GM12891 (cell line): Measurements from ENCODE around the gene TIMM13.
A peak's percentile ranks its signal among the peaks of the same experiment; 100 is the strongest.

ENCODE experiments used
- PAX5 ChIP-seq: IDR thresholded peaks from 2 replicates; pipeline ENCODE4 v1.6.1; 2011; ENCODE audit warnings: low read length, moderate library complexity, mild to moderate bottlenecking; ENCODE audit not compliant: insufficient read depth, severe bottlenecking
- POLR2A ChIP-seq: IDR thresholded peaks from 2 replicates; pipeline ENCODE4 v1.6.1; 2011; ENCODE audit warnings: low read depth, low read length, control low read depth
- POLR2AphosphoS5 ChIP-seq: IDR thresholded peaks from 2 replicates; pipeline ENCODE4 v1.6.1; 2011; ENCODE audit warnings: low read depth, low read length, control low read depth
- POU2F2 ChIP-seq: IDR thresholded peaks from 2 replicates; pipeline ENCODE4 v1.6.1; 2011; ENCODE audit warnings: low read depth, mild to moderate bottlenecking, control low read depth, low read length, moderate library complexity
- SPI1 ChIP-seq: IDR thresholded peaks from 2 replicates; pipeline ENCODE4 v1.6.1; 2011; ENCODE audit warnings: low read depth, low read length, control low read depth
- TAF1 ChIP-seq: IDR thresholded peaks from 2 replicates; pipeline ENCODE4 v1.6.1; 2011; ENCODE audit warnings: low read depth, low read length, control low read depth

GRCh38 chr19:2415973-2416319 lies 11.4 kb downstream of the TIMM13 start:
- no peak for TF ChIP-seq POLR2AphosphoS5
- 0 out of 2 replicates have a peak, but pooled peaks have one; percentile 2 for TF ChIP-seq POLR2A
- no peak for TF ChIP-seq TAF1
- TF ChIP-seq SPI1 = no peak
- no peak for TF ChIP-seq PAX5
- TF ChIP-seq POU2F2 = no peak
